HepG2 (cell line): ENCODE data around the gene SLC29A2. TPM values are rescaled to one million over a fixed set of nuclear protein-coding genes. Genes with fewer than 3 reads are reported as not detected.

Experiments used
- CBFB ChIP-seq: sonication (generic); formaldehyde crosslinking; IDR thresholded peaks from 2 replicates; pipeline ENCODE4 v1.4.0; 2020; ENCODE audit warnings: missing genetic modification reagents
- HNRNPH1 ChIP-seq: fragments of 200-400 bp; formaldehyde crosslinking; optimal IDR thresholded peaks from 2 replicates; pipeline ENCODE3; 2017; ENCODE audit warnings: mild to moderate bottlenecking, low read depth, low read length
- KLF16 ChIP-seq, 2 experiments: sonication (generic) in 1 of 2; formaldehyde crosslinking in 1 of 2; IDR thresholded peaks; 2 replicates each; pipeline versions ENCODE4 v1.6.1 to v1.8.0; 2016 to 2023; ENCODE audit warnings: missing genetic modification reagents in 2 of 2, missing compliant biosample characterization in 1 of 2
- KMT2B ChIP-seq: IDR thresholded peaks from 2 replicates; pipeline ENCODE4 v1.6.1; 2016; ENCODE audit warnings: missing genetic modification reagents, missing compliant biosample characterization
- NFKBIZ ChIP-seq: IDR thresholded peaks from 2 replicates; pipeline ENCODE4 v1.6.1; 2018; ENCODE audit warnings: missing genetic modification reagents, missing compliant biosample characterization
- RXRA ChIP-seq: sonication (generic); formaldehyde crosslinking; IDR thresholded peaks from 2 replicates; pipeline ENCODE4 v1.5.1; 2020; ENCODE audit warnings: missing genetic modification reagents
- SOX6 ChIP-seq, 2 experiments: fragments of 450-650 bp in 1 of 2; sonication (generic) in 1 of 2; formaldehyde crosslinking in 1 of 2; IDR thresholded peaks; 2 replicates each; pipeline versions ENCODE4 v1.4.0 to v1.6.1; 2017 to 2020; ENCODE audit warnings: antibody characterized with exemption in 1 of 2, mild to moderate bottlenecking in 1 of 2, missing genetic modification reagents in 1 of 2
- TEAD3 ChIP-seq: optimal IDR thresholded peaks from 2 replicates; pipeline ENCODE3; 2016; ENCODE audit warnings: borderline replicate concordance
- TOPORS ChIP-seq: sonication (generic); formaldehyde crosslinking; IDR thresholded peaks from 2 replicates; pipeline ENCODE4 v1.8.0; 2023; ENCODE audit warnings: mild to moderate bottlenecking, missing genetic modification reagents
- ZMYM3 ChIP-seq: sonication (generic); formaldehyde crosslinking; IDR thresholded peaks from 2 replicates; pipeline ENCODE4 v1.5.1; 2020; ENCODE audit warnings: mild to moderate bottlenecking, missing genetic modification reagents
- ZMYM4 ChIP-seq: sonication (generic); formaldehyde crosslinking; IDR thresholded peaks from 2 replicates; pipeline ENCODE4 v1.8.1; 2023; ENCODE audit warnings: mild to moderate bottlenecking, missing genetic modification reagents
- ZNF225 ChIP-seq: sonication (generic); formaldehyde crosslinking; IDR thresholded peaks from 2 replicates; pipeline ENCODE4 v1.4.0; 2020; ENCODE audit warnings: mild to moderate bottlenecking, missing genetic modification reagents
- polyA plus RNA-seq, 8 experiments: library from polyadenylated mRNA; depleted of rRNA in 3 of 8; stranded (reverse) in 7 of 8; unstranded in 1 of 8; fragments of >200 nt; fragmentation: Illumina TruSeq in 4 of 8; extraction: Trizol in 4 of 8; gene quantifications; 2 replicates each; pipeline versions ENCODE4 v1.2.1 to v1.2.3, GENCODE V29; 2011 to 2016; ENCODE audit warnings: low read depth in 4 of 8, missing spikeins in 1 of 8, mixed read lengths in 1 of 8; ENCODE audit not compliant: insufficient read depth in 1 of 8
- total RNA-seq, 5 experiments: library from RNA; depleted of rRNA; stranded (reverse); fragments of >200 nt; fragmentation: Illumina TruSeq; extraction: Trizol; gene quantifications; 2 replicates each; pipeline ENCODE4 v1.2.3, GENCODE V29; 2016; ENCODE audit warnings: low read depth in 1 of 5
- TF ChIP-seq, protein P1 (sequence below): sonication (generic); formaldehyde crosslinking; IDR thresholded peaks from 2 replicates; pipeline ENCODE4 v1.5.1; 2020; ENCODE audit warnings: missing genetic modification reagents, mild to moderate bottlenecking, borderline replicate concordance
- TF ChIP-seq, protein P2 (sequence below): sonication (generic); formaldehyde crosslinking; conservative IDR thresholded peaks from 2 replicates; pipeline ENCODE4 v1.8.0; 2022; ENCODE audit warnings: mild to moderate bottlenecking, moderate library complexity, missing genetic modification reagents
- TF ChIP-seq, protein P3 (sequence below): sonication (generic); IDR thresholded peaks from 2 replicates; pipeline ENCODE4 v1.6.1; 2016; ENCODE audit warnings: low read depth, borderline replicate concordance
- TF ChIP-seq, protein P4 (sequence below): sonication (generic); formaldehyde crosslinking; IDR thresholded peaks from 2 replicates; pipeline ENCODE4 v1.4.0; 2020; ENCODE audit warnings: low read depth, mild to moderate bottlenecking, missing genetic modification reagents
- TF ChIP-seq, protein P5 (sequence below): sonication (generic); formaldehyde crosslinking; IDR thresholded peaks from 2 replicates; pipeline ENCODE4 v1.4.0; 2020; ENCODE audit warnings: missing genetic modification reagents
- TF ChIP-seq, protein P6 (sequence below): sonication (generic); formaldehyde crosslinking; IDR thresholded peaks from 2 replicates; pipeline ENCODE4 v1.8.0; 2023; ENCODE audit warnings: mild to moderate bottlenecking, missing genetic modification reagents

Gene SLC29A2
- total and polyA plus RNA-seq, 2 of the 13 experiments (the other 11 are each of a cell fraction or from before 2014, with no cell fraction given): 0.63 to 0.66 TPM

DNA sequence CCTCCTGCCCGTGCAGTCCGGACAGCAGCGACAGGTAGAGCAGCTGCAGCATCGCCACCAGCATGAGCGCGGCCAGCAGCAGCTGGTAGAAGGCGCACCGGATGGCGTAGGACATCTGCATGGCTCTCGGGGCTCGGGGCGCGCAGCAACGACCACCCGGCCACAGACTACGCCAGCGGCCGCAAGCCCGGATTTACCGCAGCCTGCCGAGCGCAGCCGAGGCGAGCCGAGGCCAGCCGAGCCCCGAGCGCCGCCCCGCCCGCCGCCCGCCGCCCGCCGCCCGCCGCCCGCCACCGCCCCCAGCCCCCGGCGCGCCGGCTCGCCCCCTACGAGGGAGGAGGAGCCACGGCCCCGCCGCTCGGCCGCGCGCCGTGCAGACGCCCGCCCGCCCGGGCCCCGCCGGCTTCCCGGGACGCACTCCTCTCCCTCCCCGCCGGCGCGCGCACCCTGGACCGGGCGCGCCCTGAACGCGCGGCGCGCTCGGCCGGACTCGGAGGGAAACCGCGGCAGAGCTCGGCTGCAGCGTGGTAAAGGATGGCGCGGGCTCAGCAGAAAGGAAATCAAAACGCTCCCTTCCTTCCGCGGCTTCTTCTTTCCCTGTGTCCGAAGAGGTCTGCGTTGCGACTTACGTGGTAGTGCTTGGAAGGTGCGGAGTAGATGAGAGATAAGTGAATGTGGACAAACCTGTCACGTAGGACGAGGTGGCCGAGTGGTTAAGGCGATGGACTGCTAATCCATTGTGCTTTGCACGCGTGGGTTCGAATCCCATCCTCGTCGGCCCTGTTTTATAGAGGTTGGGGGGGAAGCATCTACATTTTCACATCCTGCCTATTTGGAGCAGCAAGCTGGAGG is 23.9 kb downstream of the SLC29A2 start, which contains the start of gene B4GAT1 (continued):
- TF ChIP-seq, protein P1, sequence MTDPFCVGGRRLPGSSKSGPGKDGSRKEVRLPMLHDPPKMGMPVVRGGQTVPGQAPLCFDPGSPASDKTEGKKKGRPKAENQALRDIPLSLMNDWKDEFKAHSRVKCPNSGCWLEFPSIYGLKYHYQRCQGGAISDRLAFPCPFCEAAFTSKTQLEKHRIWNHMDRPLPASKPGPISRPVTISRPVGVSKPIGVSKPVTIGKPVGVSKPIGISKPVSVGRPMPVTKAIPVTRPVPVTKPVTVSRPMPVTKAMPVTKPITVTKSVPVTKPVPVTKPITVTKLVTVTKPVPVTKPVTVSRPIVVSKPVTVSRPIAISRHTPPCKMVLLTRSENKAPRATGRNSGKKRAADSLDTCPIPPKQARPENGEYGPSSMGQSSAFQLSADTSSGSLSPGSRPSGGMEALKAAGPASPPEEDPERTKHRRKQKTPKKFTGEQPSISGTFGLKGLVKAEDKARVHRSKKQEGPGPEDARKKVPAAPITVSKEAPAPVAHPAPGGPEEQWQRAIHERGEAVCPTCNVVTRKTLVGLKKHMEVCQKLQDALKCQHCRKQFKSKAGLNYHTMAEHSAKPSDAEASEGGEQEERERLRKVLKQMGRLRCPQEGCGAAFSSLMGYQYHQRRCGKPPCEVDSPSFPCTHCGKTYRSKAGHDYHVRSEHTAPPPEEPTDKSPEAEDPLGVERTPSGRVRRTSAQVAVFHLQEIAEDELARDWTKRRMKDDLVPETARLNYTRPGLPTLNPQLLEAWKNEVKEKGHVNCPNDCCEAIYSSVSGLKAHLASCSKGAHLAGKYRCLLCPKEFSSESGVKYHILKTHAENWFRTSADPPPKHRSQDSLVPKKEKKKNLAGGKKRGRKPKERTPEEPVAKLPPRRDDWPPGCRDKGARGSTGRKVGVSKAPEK (CRISPR knock-in tag): 0 out of 2 replicates have a peak, but pooled peaks have one; percentile 64
- TF ChIP-seq, protein P2, sequence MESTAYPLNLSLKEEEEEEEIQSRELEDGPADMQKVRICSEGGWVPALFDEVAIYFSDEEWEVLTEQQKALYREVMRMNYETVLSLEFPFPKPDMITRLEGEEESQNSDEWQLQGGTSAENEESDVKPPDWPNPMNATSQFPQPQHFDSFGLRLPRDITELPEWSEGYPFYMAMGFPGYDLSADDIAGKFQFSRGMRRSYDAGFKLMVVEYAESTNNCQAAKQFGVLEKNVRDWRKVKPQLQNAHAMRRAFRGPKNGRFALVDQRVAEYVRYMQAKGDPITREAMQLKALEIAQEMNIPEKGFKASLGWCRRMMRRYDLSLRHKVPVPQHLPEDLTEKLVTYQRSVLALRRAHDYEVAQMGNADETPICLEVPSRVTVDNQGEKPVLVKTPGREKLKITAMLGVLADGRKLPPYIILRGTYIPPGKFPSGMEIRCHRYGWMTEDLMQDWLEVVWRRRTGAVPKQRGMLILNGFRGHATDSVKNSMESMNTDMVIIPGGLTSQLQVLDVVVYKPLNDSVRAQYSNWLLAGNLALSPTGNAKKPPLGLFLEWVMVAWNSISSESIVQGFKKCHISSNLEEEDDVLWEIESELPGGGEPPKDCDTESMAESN (CRISPR knock-in tag): peak; percentile 74; the same call in 1 of the 2 replicates
- TF ChIP-seq TOPORS (CRISPR knock-in tag): peak; percentile 32; the same call in 1 of the 2 replicates
- peak; percentile 68 for TF ChIP-seq ZMYM3 (CRISPR knock-in tag)
- TF ChIP-seq, protein P3, sequence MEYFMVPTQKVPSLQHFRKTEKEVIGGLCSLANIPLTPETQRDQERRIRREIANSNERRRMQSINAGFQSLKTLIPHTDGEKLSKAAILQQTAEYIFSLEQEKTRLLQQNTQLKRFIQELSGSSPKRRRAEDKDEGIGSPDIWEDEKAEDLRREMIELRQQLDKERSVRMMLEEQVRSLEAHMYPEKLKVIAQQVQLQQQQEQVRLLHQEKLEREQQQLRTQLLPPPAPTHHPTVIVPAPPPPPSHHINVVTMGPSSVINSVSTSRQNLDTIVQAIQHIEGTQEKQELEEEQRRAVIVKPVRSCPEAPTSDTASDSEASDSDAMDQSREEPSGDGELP: no peak
- peak; percentile 52 for TF ChIP-seq TEAD3 (CRISPR knock-in tag)
- peak; percentile 8; the same call in 1 of the 2 replicates for TF ChIP-seq RXRA (CRISPR knock-in tag)
- no peak for TF ChIP-seq SOX6 (IDR thresholded peaks at IDR 0.05)
- TF ChIP-seq SOX6 (CRISPR knock-in tag; IDR thresholded peaks at IDR 0.05): peak; percentile 38
- peak; percentile 52; the same call in 1 of the 2 replicates for TF ChIP-seq ZMYM4 (CRISPR knock-in tag)
- TF ChIP-seq KLF16 (CRISPR knock-in tag; IDR thresholded peaks at IDR 0.05): peak in 1 of 2 experiments; percentile 85; a peak in 2 of 4 replicates
- TF ChIP-seq KMT2B (CRISPR knock-in tag): peak; percentile 83
- TF ChIP-seq ZNF225: 0 out of 2 replicates have a peak, but pooled peaks have one; percentile 10
- TF ChIP-seq, protein P4, sequence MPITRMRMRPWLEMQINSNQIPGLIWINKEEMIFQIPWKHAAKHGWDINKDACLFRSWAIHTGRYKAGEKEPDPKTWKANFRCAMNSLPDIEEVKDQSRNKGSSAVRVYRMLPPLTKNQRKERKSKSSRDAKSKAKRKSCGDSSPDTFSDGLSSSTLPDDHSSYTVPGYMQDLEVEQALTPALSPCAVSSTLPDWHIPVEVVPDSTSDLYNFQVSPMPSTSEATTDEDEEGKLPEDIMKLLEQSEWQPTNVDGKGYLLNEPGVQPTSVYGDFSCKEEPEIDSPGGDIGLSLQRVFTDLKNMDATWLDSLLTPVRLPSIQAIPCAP (CRISPR knock-in tag): no peak
- TF ChIP-seq CBFB (CRISPR knock-in tag): peak; percentile 66; the same call in 1 of the 2 replicates
- no peak for TF ChIP-seq HNRNPH1
- TF ChIP-seq, protein P5, sequence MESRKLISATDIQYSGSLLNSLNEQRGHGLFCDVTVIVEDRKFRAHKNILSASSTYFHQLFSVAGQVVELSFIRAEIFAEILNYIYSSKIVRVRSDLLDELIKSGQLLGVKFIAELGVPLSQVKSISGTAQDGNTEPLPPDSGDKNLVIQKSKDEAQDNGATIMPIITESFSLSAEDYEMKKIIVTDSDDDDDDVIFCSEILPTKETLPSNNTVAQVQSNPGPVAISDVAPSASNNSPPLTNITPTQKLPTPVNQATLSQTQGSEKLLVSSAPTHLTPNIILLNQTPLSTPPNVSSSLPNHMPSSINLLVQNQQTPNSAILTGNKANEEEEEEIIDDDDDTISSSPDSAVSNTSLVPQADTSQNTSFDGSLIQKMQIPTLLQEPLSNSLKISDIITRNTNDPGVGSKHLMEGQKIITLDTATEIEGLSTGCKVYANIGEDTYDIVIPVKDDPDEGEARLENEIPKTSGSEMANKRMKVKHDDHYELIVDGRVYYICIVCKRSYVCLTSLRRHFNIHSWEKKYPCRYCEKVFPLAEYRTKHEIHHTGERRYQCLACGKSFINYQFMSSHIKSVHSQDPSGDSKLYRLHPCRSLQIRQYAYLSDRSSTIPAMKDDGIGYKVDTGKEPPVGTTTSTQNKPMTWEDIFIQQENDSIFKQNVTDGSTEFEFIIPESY: peak; percentile 72
- peak; percentile 78; the same call in 1 of the 2 replicates for TF ChIP-seq NFKBIZ (CRISPR knock-in tag)
- TF ChIP-seq, protein P6, sequence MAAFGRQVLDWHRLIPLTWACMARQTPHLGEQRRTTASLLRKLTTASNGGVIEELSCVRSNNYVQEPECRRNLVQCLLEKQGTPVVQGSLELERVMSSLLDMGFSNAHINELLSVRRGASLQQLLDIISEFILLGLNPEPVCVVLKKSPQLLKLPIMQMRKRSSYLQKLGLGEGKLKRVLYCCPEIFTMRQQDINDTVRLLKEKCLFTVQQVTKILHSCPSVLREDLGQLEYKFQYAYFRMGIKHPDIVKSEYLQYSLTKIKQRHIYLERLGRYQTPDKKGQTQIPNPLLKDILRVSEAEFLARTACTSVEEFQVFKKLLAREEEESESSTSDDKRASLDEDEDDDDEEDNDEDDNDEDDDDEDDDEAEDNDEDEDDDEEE (CRISPR knock-in tag): peak; percentile 32; the same call in 1 of the 2 replicates
